GM12801 (cell line): ENCODE data around the gene XCL1.

Experiments used
- TF ChIP-seq, protein P1 (sequence below): IDR thresholded peaks from one replicate; pipeline ENCODE4 v1.5.1; 2011; ENCODE audit warnings: control low read depth; ENCODE audit not compliant: insufficient read length; ENCODE audit errors: extremely low read depth

XCL1 gene

GRCh38 chr1:168565825-168566224 lies 10.6 kb upstream of the XCL1 start:
- TF ChIP-seq, protein P1, sequence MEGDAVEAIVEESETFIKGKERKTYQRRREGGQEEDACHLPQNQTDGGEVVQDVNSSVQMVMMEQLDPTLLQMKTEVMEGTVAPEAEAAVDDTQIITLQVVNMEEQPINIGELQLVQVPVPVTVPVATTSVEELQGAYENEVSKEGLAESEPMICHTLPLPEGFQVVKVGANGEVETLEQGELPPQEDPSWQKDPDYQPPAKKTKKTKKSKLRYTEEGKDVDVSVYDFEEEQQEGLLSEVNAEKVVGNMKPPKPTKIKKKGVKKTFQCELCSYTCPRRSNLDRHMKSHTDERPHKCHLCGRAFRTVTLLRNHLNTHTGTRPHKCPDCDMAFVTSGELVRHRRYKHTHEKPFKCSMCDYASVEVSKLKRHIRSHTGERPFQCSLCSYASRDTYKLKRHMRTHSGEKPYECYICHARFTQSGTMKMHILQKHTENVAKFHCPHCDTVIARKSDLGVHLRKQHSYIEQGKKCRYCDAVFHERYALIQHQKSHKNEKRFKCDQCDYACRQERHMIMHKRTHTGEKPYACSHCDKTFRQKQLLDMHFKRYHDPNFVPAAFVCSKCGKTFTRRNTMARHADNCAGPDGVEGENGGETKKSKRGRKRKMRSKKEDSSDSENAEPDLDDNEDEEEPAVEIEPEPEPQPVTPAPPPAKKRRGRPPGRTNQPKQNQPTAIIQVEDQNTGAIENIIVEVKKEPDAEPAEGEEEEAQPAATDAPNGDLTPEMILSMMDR, result no peak

DNA sequence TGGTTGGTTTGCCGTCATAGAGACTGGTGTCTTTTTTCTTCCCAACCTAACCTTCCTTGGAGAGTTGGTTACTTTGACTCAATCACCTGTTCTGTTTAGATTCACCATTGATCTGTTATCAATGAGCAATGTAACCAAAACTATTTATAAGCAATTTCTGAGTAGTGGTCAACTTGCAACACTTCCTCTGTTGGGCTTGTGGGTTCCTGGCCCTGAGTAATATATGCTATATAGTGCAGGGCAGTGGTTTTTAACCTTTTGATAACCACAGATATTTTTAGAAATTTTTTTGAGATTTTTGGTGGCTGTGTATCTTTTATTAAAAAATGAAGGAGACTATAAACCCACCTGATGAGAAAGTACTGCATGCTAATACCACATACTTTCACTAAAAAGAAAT lies 9.4 kb upstream of the XCL1 start:
- TF ChIP-seq, protein P1, result no peak

GRCh38 chr1:168567568-168567967 lies 8.8 kb upstream of the XCL1 start:
- TF ChIP-seq, protein P1, result no peak

DNA sequence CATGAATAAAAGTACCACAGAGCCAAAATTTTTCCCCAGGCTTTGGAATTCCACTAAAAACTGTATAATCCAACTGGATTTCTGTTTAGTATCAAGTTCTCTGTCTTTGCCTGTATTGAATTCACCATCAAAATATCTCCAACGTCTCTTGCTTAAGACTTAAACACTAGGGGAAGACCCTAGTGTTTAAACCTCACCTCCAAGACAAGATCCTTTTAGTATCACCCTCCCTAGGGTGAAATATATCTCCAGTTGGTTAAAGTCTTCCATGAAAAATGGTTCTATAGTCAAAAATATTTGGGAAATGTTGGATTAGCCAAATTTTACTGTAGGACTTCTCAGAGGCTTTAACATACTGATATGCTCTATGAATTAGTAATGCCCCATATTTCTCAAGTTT lies 8.1 kb upstream of the XCL1 start:
- TF ChIP-seq, protein P1, result no peak

GRCh38 chr1:168570652-168571051 lies 5.8 kb upstream of the XCL1 start:
- TF ChIP-seq, protein P1, result no peak

DNA sequence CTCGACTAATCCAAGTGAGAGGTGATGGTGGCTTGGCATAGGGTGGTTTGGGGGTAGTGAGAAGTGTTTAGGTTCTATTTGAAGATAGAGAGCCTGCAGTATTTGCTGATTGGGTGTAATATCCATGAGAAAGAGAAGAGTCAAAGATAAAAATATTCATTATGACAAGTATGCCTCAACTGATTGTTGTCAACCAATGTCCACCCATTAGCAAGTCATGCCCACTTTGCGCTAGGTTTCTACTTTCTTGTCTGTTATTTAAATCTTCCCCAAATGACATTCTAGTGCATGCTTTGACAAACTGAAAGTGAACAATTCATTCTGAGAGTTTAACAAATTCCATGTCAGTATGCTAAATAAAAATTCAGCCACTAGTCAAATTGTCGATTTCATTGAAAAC lies 3.8 kb upstream of the XCL1 start:
- TF ChIP-seq, protein P1, result no peak

- TF ChIP-seq, protein P1, result no peak
Measured at GRCh38 chr1:168581817-168582572, 5.6 kb downstream of the XCL1 start.
